Esophagus squamous epithelium (tissue), 4 donors: ENCODE data around the gene VPS35L.

Experiments used
- POLR2A ChIP-seq, 4 donors: fragments of 450-650 bp; IDR thresholded peaks; one replicate each; pipeline ENCODE4 v1.6.1; 2017; ENCODE audit warnings: antibody characterized with exemption in 4 of 4, mild to moderate bottlenecking in 4 of 4, moderate library complexity in 3 of 4
- TF ChIP-seq, protein P1 (sequence below), 6 experiments: fragments of 450-650 bp in 4 of 6; fragments of 200-600 bp in 2 of 6; sonication (generic) in 2 of 6; IDR thresholded peaks; one replicate each; pipeline ENCODE4 v1.5.1; 2016 to 2019; ENCODE audit warnings: antibody characterized with exemption in 6 of 6, mild to moderate bottlenecking in 4 of 6, moderate library complexity in 4 of 6

DNA sequence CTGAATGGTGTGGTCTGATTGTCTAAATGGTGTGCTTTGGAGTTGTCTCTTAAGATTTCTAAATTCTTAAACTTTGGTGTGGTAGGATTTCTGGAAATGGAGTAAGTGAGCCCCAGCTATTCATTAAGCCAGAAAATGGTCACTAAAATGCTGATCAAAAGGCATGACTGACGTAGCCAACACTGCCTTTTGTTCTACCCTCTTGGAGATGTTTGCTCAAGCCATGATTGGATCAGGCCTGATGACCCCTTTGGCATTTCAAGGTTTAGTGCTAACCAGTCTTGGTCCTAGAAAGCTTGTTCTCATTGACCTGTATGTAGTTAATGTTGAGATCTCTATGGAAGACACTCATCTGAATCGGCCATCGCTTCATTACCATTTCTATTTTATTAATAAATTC is 94.5 kb downstream of the VPS35L start:
- TF ChIP-seq, protein P1, sequence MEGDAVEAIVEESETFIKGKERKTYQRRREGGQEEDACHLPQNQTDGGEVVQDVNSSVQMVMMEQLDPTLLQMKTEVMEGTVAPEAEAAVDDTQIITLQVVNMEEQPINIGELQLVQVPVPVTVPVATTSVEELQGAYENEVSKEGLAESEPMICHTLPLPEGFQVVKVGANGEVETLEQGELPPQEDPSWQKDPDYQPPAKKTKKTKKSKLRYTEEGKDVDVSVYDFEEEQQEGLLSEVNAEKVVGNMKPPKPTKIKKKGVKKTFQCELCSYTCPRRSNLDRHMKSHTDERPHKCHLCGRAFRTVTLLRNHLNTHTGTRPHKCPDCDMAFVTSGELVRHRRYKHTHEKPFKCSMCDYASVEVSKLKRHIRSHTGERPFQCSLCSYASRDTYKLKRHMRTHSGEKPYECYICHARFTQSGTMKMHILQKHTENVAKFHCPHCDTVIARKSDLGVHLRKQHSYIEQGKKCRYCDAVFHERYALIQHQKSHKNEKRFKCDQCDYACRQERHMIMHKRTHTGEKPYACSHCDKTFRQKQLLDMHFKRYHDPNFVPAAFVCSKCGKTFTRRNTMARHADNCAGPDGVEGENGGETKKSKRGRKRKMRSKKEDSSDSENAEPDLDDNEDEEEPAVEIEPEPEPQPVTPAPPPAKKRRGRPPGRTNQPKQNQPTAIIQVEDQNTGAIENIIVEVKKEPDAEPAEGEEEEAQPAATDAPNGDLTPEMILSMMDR (IDR thresholded peaks at IDR 0.05) = no peak
- no peak for TF ChIP-seq POLR2A (IDR thresholded peaks at IDR 0.05)
